K562 (cell line): ENCODE measurements around the gene SLC35E1. TPM values are rescaled to one million over a fixed set of nuclear protein-coding genes. Genes with fewer than 3 reads are reported as not detected.
A peak's percentile ranks its signal among the peaks of the same experiment; 100 is the strongest.

Source experiments
- ATF6 ChIP-seq: sonication (generic); formaldehyde crosslinking; IDR thresholded peaks from 2 replicates; pipeline ENCODE4 v1.4.0; 2020; ENCODE audit warnings: mild to moderate bottlenecking, missing genetic modification reagents
- ELF4 ChIP-seq: fragments of 450-650 bp; formaldehyde crosslinking; IDR thresholded peaks from 2 replicates; pipeline ENCODE4 v1.4.0; 2022; ENCODE audit warnings: missing genetic modification characterization
- ETS2 ChIP-seq: IDR thresholded peaks from 2 replicates; pipeline ENCODE4 v1.6.1; 2016; ENCODE audit warnings: borderline replicate concordance, missing genetic modification characterization, mild to moderate bottlenecking, moderate library complexity, missing compliant biosample characterization; ENCODE audit not compliant: poor library complexity, severe bottlenecking
- GATAD2B ChIP-seq: fragments of 450-650 bp; IDR thresholded peaks from 2 replicates; pipeline ENCODE4 v1.6.1; 2017; ENCODE audit warnings: mild to moderate bottlenecking, borderline replicate concordance
- LARP7 ChIP-seq: fragments of 450-650 bp; IDR thresholded peaks from 2 replicates; pipeline ENCODE4 v1.6.1; 2016
- MLX ChIP-seq, 2 experiments: fragments of 450-650 bp in 1 of 2; sonication (generic) in 1 of 2; formaldehyde crosslinking; conservative IDR thresholded peaks; 2 replicates each; pipeline versions ENCODE4 v1.4.0 to v1.8.1; 2020 to 2022; ENCODE audit warnings: mild to moderate bottlenecking in 1 of 2, missing genetic modification reagents in 1 of 2
- RNF219 ChIP-seq: fragments of 250-450 bp; sonication (Bioruptor Pico); IDR thresholded peaks from 2 replicates; pipeline ENCODE4 v1.5.0; 2022; ENCODE audit warnings: mild to moderate bottlenecking
- SOX6 ChIP-seq: fragments of 450-650 bp; IDR thresholded peaks from 2 replicates; pipeline ENCODE4 v1.6.1; 2014; ENCODE audit warnings: mild to moderate bottlenecking
- SREBF2 ChIP-seq: sonication (generic); formaldehyde crosslinking; IDR thresholded peaks from 2 replicates; pipeline ENCODE4 v1.4.0; 2020; ENCODE audit warnings: mild to moderate bottlenecking, missing genetic modification reagents
- TEAD2 ChIP-seq: fragments of 450-650 bp; IDR thresholded peaks from 2 replicates; pipeline ENCODE4 v1.6.1; 2016; ENCODE audit warnings: missing genetic modification characterization, control low read depth, missing compliant biosample characterization
- YBX1 ChIP-seq: fragments of 450-650 bp; IDR thresholded peaks from 2 replicates; pipeline ENCODE4 v1.7.1; 2016; ENCODE audit warnings: mild to moderate bottlenecking
- ZBED1 ChIP-seq: IDR thresholded peaks from 2 replicates; pipeline ENCODE4 v1.6.1; 2014
- ZEB2 ChIP-seq: fragments of 450-650 bp; IDR thresholded peaks from 2 replicates; pipeline ENCODE4 v1.6.1; 2016
- ZNF23 ChIP-seq: fragments of 250-450 bp; sonication (Bioruptor Pico); IDR thresholded peaks from 2 replicates; pipeline ENCODE4 v1.4.0; 2020; ENCODE audit warnings: mild to moderate bottlenecking
- ZNF655 ChIP-seq: fragments of 250-450 bp; sonication (Bioruptor Pico); IDR thresholded peaks from 2 replicates; pipeline ENCODE4 v1.5.0; 2021
- ZNF766 ChIP-seq: fragments of 200-800 bp; sonication (Bioruptor generic); conservative IDR thresholded peaks from 2 replicates; pipeline ENCODE4 v1.6.1; 2016; ENCODE audit warnings: missing genetic modification characterization, missing compliant biosample characterization
- polyA plus RNA-seq, 8 experiments: library from polyadenylated mRNA; depleted of rRNA in 4 of 8; stranded (reverse) in 5 of 8; unstranded in 3 of 8; fragments of >200 nt; fragmentation: Nextera tagmentation in 2 of 8; fragmentation: Illumina TruSeq in 1 of 8; extraction: Ambion mirVana in 2 of 8; extraction: Trizol in 1 of 8; gene quantifications; 2 replicates each; pipeline versions ENCODE4 v1.2.1 to v1.2.3, GENCODE V29; 2011 to 2014; ENCODE audit warnings: inconsistent platforms in 1 of 8, missing spikeins in 1 of 8
- total RNA-seq, 7 experiments: library from RNA; depleted of rRNA in 6 of 7; stranded (reverse); fragments of >200 nt in 6 of 7; fragmentation: Illumina TruSeq in 2 of 7; extraction: Trizol in 2 of 7; gene quantifications; 2 replicates each; pipeline versions ENCODE4 v1.2.1 to v1.2.3, GENCODE V29; 2011 to 2021; ENCODE audit warnings: low replicate concordance in 1 of 7
- TF ChIP-seq, protein P1 (sequence below): fragments of 450-650 bp; IDR thresholded peaks from 2 replicates; pipeline ENCODE4 v1.6.1; 2016; ENCODE audit warnings: mild to moderate bottlenecking
- TF ChIP-seq, protein P2 (sequence below): fragments of 250-450 bp; sonication (Bioruptor Pico); IDR thresholded peaks from 2 replicates; pipeline ENCODE4 v1.4.0; 2020; ENCODE audit warnings: mild to moderate bottlenecking, moderate library complexity

SLC35E1 gene
- total and polyA plus RNA-seq, 9 of the 15 experiments (the other 6 are each of a cell fraction or from before 2014, with no cell fraction given), result 15.0 to 40.1 (median 25.7) TPM

GRCh38 chr19:16542045-16542909, 29.9 kb downstream of the SLC35E1 start, which contains the start of gene CHERP (continued):
- TF ChIP-seq ZNF655 (CRISPR knock-in tag) (no peak), SREBF2 (CRISPR knock-in tag) (no peak), MLX (CRISPR knock-in tag; conservative IDR thresholded peaks at IDR 0.05) (no peak), ATF6 (CRISPR knock-in tag) (no peak), GATAD2B (no peak), ZNF766 (CRISPR knock-in tag) (0 out of 2 replicates have a peak, but pooled peaks have one; percentile 20), LARP7 (no peak), ZBED1 (no peak), ZEB2 (no peak), YBX1 (no peak), RNF219 (no peak), ZNF23 (CRISPR knock-in tag) (no peak), TEAD2 (tag) (no peak), ELF4 (CRISPR knock-in tag) (0 out of 2 replicates have a peak, but pooled peaks have one; percentile 6), SOX6 (peak; percentile 30; the same call in 1 of the 2 replicates), ETS2 (tag) (no peak)
- TF ChIP-seq, protein P1, sequence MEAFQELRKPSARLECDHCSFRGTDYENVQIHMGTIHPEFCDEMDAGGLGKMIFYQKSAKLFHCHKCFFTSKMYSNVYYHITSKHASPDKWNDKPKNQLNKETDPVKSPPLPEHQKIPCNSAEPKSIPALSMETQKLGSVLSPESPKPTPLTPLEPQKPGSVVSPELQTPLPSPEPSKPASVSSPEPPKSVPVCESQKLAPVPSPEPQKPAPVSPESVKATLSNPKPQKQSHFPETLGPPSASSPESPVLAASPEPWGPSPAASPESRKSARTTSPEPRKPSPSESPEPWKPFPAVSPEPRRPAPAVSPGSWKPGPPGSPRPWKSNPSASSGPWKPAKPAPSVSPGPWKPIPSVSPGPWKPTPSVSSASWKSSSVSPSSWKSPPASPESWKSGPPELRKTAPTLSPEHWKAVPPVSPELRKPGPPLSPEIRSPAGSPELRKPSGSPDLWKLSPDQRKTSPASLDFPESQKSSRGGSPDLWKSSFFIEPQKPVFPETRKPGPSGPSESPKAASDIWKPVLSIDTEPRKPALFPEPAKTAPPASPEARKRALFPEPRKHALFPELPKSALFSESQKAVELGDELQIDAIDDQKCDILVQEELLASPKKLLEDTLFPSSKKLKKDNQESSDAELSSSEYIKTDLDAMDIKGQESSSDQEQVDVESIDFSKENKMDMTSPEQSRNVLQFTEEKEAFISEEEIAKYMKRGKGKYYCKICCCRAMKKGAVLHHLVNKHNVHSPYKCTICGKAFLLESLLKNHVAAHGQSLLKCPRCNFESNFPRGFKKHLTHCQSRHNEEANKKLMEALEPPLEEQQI, result no peak; the same call in 1 of the 2 replicates
- TF ChIP-seq, protein P2, sequence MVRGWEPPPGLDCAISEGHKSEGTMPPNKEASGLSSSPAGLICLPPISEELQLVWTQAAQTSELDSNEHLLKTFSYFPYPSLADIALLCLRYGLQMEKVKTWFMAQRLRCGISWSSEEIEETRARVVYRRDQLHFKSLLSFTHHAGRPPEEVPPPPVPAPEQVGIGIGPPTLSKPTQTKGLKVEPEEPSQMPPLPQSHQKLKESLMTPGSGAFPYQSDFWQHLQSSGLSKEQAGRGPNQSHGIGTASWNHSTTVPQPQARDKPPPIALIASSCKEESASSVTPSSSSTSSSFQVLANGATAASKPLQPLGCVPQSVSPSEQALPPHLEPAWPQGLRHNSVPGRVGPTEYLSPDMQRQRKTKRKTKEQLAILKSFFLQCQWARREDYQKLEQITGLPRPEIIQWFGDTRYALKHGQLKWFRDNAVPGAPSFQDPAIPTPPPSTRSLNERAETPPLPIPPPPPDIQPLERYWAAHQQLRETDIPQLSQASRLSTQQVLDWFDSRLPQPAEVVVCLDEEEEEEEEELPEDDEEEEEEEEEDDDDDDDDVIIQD, result no peak
